Panc1 (cell line): Measurements from ENCODE around the gene BAHCC1. TPM values are rescaled to one million over a fixed set of nuclear protein-coding genes. Genes with fewer than 3 reads are reported as not detected.
A peak's percentile ranks its signal among the peaks of the same experiment; 100 is the strongest.

Experiments
- ATAC-seq: fragments of 200-7000 bp; cut with Tn5 transposase; 2 replicates; pipeline ENCODE4 v1.9.1; 2020; ENCODE audit warnings: mild to moderate bottlenecking, moderate library complexity
- Bru-seq: library from RNA; stranded (reverse); fragments of 400-500 nt; gene quantifications from one replicate; lab custom pipeline; 2021; lab: Mats Ljungman, UMichigan
- BruChase-seq, 2 experiments: library from RNA; stranded (reverse); fragments of 400-500 nt; gene quantifications; one replicate each; lab custom pipeline; 2021; lab: Mats Ljungman, UMichigan
- BruUV-seq: library from RNA; stranded (reverse); fragments of 400-500 nt; replicated peaks from 2 replicates; lab custom pipeline; 2021; lab: Mats Ljungman, UMichigan
- CTCF ChIA-PET: fragments of 300-600 bp; sonication (Branson Sonifier 250); formaldehyde crosslinking; loops from one replicate; lab custom pipeline; 2022; ENCODE audit warnings: antibody characterized with exemption; lab: Charles Lee
- POLR2A ChIA-PET: fragments of 300-600 bp; sonication (Branson Sonifier 250); formaldehyde crosslinking; loops from one replicate; lab custom pipeline; 2022; ENCODE audit warnings: antibody characterized with exemption; lab: Charles Lee
- DNase-seq: peaks from one replicate; pipeline ENCODE4 v3.0.0-alpha.2; 2010; ENCODE audit warnings: low read depth, low spot score
- H3K27ac ChIP-seq: 2 replicates; pipeline ENCODE4 v1.5.1; 2011; ENCODE audit warnings: mild to moderate bottlenecking, low read length, inconsistent platforms
- H3K27me3 ChIP-seq: fragments of 200-500 bp; sonication (Bioruptor generic); 2 replicates; pipeline ENCODE4 v1.6.0; 2014; ENCODE audit warnings: low read length, inconsistent platforms; ENCODE audit not compliant: control insufficient read depth, insufficient read depth
- H3K36me3 ChIP-seq: fragments of 200-500 bp; sonication (Bioruptor generic); 2 replicates; pipeline ENCODE4 v1.5.1; 2014; ENCODE audit warnings: inconsistent platforms, mild to moderate bottlenecking, low read length, moderate library complexity; ENCODE audit not compliant: control insufficient read depth, insufficient read depth
- H3K4me1 ChIP-seq: 2 replicates; pipeline ENCODE4 v1.5.1; 2011; ENCODE audit warnings: inconsistent platforms, mild to moderate bottlenecking, low read length, moderate library complexity; ENCODE audit not compliant: control insufficient read depth, insufficient read depth
- H3K4me3 ChIP-seq, 2 experiments: 2 replicates each; pipeline ENCODE4 v1.5.1; 2011 to 2012; ENCODE audit warnings: low read depth in 2 of 2, low read length in 2 of 2, mild to moderate bottlenecking in 2 of 2, inconsistent platforms in 1 of 2, moderate library complexity in 1 of 2
- H3K9me3 ChIP-seq: fragments of 200-500 bp; sonication (Bioruptor generic); 2 replicates; pipeline ENCODE4 v1.5.1; 2014; ENCODE audit warnings: low read depth, mild to moderate bottlenecking, inconsistent platforms, low read length, moderate library complexity; ENCODE audit not compliant: control insufficient read depth, insufficient read depth
- CTCF ChIP-seq: fragments of 450-650 bp; IDR thresholded peaks from 2 replicates; pipeline ENCODE4 v1.5.1; 2017; ENCODE audit warnings: mild to moderate bottlenecking
- POLR2AphosphoS5 ChIP-seq: IDR thresholded peaks from 2 replicates; pipeline ENCODE4 v1.6.1; 2012; ENCODE audit warnings: mild to moderate bottlenecking, low read depth, low read length, moderate library complexity
- REST ChIP-seq, 2 experiments: IDR thresholded peaks; 2 replicates each; pipeline ENCODE4 v1.6.1; 2011 to 2012; ENCODE audit warnings: low read depth in 2 of 2, control low read depth in 1 of 2, low read length in 1 of 2, mild to moderate bottlenecking in 1 of 2, moderate library complexity in 1 of 2; ENCODE audit not compliant: insufficient read depth in 1 of 2
- SIN3A ChIP-seq: IDR thresholded peaks from 2 replicates; pipeline ENCODE4 v1.6.1; 2012; ENCODE audit warnings: low read depth, mild to moderate bottlenecking, low read length, moderate library complexity, borderline replicate concordance; ENCODE audit not compliant: insufficient read depth
- TCF7L2 ChIP-seq: IDR thresholded peaks from 2 replicates; pipeline ENCODE4 v1.6.1; 2011; ENCODE audit warnings: mild to moderate bottlenecking, low read depth, low read length, inconsistent platforms
- in situ Hi-C: cut with HindIII; loops from 2 replicates; pipeline ENCODE4 v1.10.0; 2016; ENCODE audit warnings: low sequenced_read_pairs, low pct_unique_long_range_greater_than_20kb
- intact Hi-C: fragments of 100-400 bp; cut with micrococcal nuclease; formaldehyde crosslinking; loops from one replicate; pipeline ENCODE4 v1.10.0; 2022; ENCODE audit not compliant: unreplicated experiment
- long read RNA-seq: library from polyadenylated mRNA; unstranded; transcript quantifications from one replicate; pipeline ENCODE4 v2.0.0, GENCODE V29; 2021; ENCODE audit not compliant: unreplicated experiment
- polyA plus RNA-seq: library from polyadenylated mRNA; unstranded; fragments of >200 nt; gene quantifications from one replicate; pipeline ENCODE4 v1.2.1, GENCODE V29; 2012; ENCODE audit warnings: missing spikeins; ENCODE audit not compliant: insufficient read length
- total RNA-seq: library from RNA; stranded (reverse); gene quantifications from one replicate; pipeline ENCODE4 v1.2.1, GENCODE V29; 2021; ENCODE audit not compliant: unreplicated experiment

Gene BAHCC1
- 77.4 TPM for total RNA-seq
- 129 TPM for polyA plus RNA-seq
- percentile 66 among the genes with signal in this experiment for Bru-seq, nascent RNA
- BruChase-seq, experiment 1, labeled RNA remaining after a 2-hour chase: percentile 70 among the genes with signal in this experiment
- percentile 80 among the genes with signal in this experiment for BruChase-seq, experiment 2, labeled RNA remaining after a 6-hour chase
- long read RNA-seq, transcript BAHCC1-208 (1 exons, 1,890 nt): major isoform, 7 of 64 reads
- long read RNA-seq, partial matches to known transcripts: 23 of 64 reads
- long read RNA-seq, other reads (novel, unspliced or antisense): 33 of 64 reads

DNA sequence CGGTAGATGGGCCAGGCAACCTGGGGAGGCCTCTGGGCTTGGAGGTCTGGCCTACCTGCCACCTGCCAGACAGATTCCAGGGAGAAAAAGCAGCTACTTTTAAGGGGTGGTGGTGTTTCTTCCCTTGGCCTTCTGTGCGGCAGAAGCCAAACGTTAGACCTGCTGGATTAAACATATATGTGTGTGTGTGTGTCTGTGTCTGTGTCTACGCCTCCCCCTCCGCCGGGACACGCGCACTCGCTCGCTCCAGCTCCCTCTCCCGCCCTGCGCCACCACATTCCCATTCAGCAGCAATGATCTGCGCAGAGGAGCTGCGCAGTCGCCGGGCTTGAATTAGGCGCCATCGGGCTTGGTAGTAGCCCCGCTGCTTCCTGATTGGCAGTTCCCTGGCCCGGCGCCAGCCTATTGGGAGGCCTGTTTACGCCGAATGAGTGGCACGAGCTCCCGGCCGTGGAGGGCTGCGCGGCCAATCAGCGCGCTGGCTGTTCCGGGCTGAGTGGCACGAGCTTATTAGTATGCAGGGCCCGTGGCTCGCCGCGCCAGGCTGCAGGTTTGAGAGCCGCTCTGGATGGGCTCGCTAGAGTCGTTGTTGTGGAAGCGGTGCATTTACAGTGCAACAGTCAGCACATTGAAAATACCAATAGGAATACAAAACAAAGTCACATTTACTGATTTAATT is at the start of gene BAHCC1:
TSS of gene BAHCC1 (plus strand) at position 537 of the 679 bp plus-strand sequence. CDS start 4,283 bp downstream, outside the sequence.
- no TSS peak for BruUV-seq
- ATAC-seq (peak; percentile 70), DNase-seq (peak; percentile 92)
- ChIA-PET POLR2A (interaction anchor here (0.6 to 1.5 kb wide), 10 partner anchors 9 to 531 kb away, joined by 3 to 14 read pairs (median 4); no protein-coding TSS in a partner anchor), CTCF (interaction anchor here (0.6 to 1.1 kb wide), 4 partner anchors 35 to 142 kb away, joined by 3 to 6 read pairs (median 4); no protein-coding TSS in a partner anchor)
- Histone ChIP-seq H3K27ac (peak within 1 kb of the TSS; percentile 96), H3K4me3 (peak within 1 kb of the TSS; percentile 78 to 83), H3K9me3 (no peaks in the 10 kb centered on the region), H3K27me3 (no peaks in the 10 kb centered on the region), H3K4me1 (peaks cover 36% of the 10 kb centered on the region), H3K36me3 (no peaks in the 10 kb centered on the region; the same call in 1 of the 2 replicates)
- in situ Hi-C loops (no loop called here), intact Hi-C loops (loop anchor here (5.0 kb wide), 1 partner anchor 122 kb away; no protein-coding TSS in a partner anchor)
- TF ChIP-seq TCF7L2: peak; percentile 66
- 0 out of 4 replicates have a peak, but pooled peaks of 1 of the 2 experiments have one; percentile 59 for TF ChIP-seq REST (IDR thresholded peaks at IDR 0.05; ENCODE audit: insufficient read depth in 1 of 2, low read depth in 2 of 2, low read length in 1 of 2)
- peak; percentile 62; the same call in 1 of the 2 replicates for TF ChIP-seq SIN3A
- TF ChIP-seq CTCF: no peak
- no peak; the same call in none of the 2 replicates for TF ChIP-seq POLR2AphosphoS5

GRCh38 chr17:81346090-81346907 is 49.0 kb upstream of the BAHCC1 start:
- no TSS peak for BruUV-seq
- no peak for TF ChIP-seq TCF7L2
- peak; percentile 93 for TF ChIP-seq SIN3A
- intact Hi-C loops: no loop called here

More at GRCh38 chr17:81346090-81346907, 49.0 kb upstream of the BAHCC1 start:
- DNase-seq (no peak), ATAC-seq (peak; percentile 74)
- CTCF ChIA-PET: no interaction called here
- no peaks in the 10 kb centered on the region for H3K9me3 ChIP-seq
- H3K27ac ChIP-seq: peak overlapping the region; percentile 89
- H3K4me3 ChIP-seq: peak overlapping the region; percentile 80
- peaks cover 23% of the 10 kb centered on the region for H3K4me1 ChIP-seq
- peaks cover 15% of the 10 kb centered on the region; the same call in 1 of the 2 replicates for H3K36me3 ChIP-seq
- in situ Hi-C loops: no loop called here
- no peaks in the 10 kb centered on the region for H3K27me3 ChIP-seq
- POLR2A ChIA-PET: interaction anchor here (0.6 kb wide), 1 partner anchor 12 kb away, joined by 8 read pairs; no protein-coding TSS in a partner anchor
